Mesenchymal stem cell (in vitro differentiated cells and primary cell): ENCODE results near the gene PLEKHG4B.
"Not testable (repeated sequence)": the region's sequence is repeated elsewhere in the genome, so short reads cannot be mapped to it uniquely, and the experiment has no call there.

ENCODE experiments used
- DNase-seq: peaks from one replicate; pipeline ENCODE4 v3.0.0-alpha.2; 2013
- H2AFZ ChIP-seq: one replicate; pipeline ENCODE4 v1.6.1; 2013; ENCODE audit warnings: low read depth, mild to moderate bottlenecking, control low read depth, inconsistent platforms, low read length, moderate library complexity
- H2AK5ac ChIP-seq: 2 replicates; pipeline ENCODE4 v1.6.1; 2013; ENCODE audit warnings: low read length, moderate library complexity, mild to moderate bottlenecking, inconsistent platforms; ENCODE audit not compliant: severe bottlenecking
- H2BK120ac ChIP-seq: one replicate; pipeline ENCODE4 v1.6.1; 2013; ENCODE audit warnings: low read depth, mild to moderate bottlenecking, inconsistent platforms, low read length, moderate library complexity
- H2BK12ac ChIP-seq, 2 experiments: one replicate each; pipeline ENCODE4 v1.6.1; 2013; ENCODE audit warnings: inconsistent platforms in 2 of 2, low read length in 2 of 2, mild to moderate bottlenecking in 2 of 2, moderate library complexity in 2 of 2, control low read depth in 1 of 2
- H2BK15ac ChIP-seq: one replicate; pipeline ENCODE4 v1.6.1; 2013; ENCODE audit warnings: mild to moderate bottlenecking, low read depth, inconsistent platforms; ENCODE audit not compliant: poor library complexity, severe bottlenecking
- H2BK5ac ChIP-seq: 2 replicates; pipeline ENCODE4 v1.6.1; 2013; ENCODE audit warnings: low read depth, mild to moderate bottlenecking, low read length, control low read depth, inconsistent platforms; ENCODE audit not compliant: poor library complexity, severe bottlenecking
- H3K14ac ChIP-seq, 2 experiments: one replicate each; pipeline ENCODE4 v1.6.1; 2013; ENCODE audit warnings: inconsistent platforms in 2 of 2, low read length in 2 of 2, control low read depth in 1 of 2, mild to moderate bottlenecking in 1 of 2, moderate library complexity in 1 of 2
- H3K18ac ChIP-seq, 2 experiments: one replicate each; pipeline ENCODE4 v1.6.1; 2013; ENCODE audit warnings: inconsistent platforms in 2 of 2, low read length in 2 of 2, control low read depth in 1 of 2, low read depth in 1 of 2, mild to moderate bottlenecking in 1 of 2
- H3K23ac ChIP-seq, 2 experiments: one replicate each; pipeline ENCODE4 v1.6.1; 2013; ENCODE audit warnings: inconsistent platforms in 2 of 2, low read length in 2 of 2, mild to moderate bottlenecking in 2 of 2, moderate library complexity in 2 of 2, control low read depth in 1 of 2
- H3K27ac ChIP-seq: 2 replicates; pipeline ENCODE4 v1.5.1; 2013; ENCODE audit warnings: mild to moderate bottlenecking, moderate library complexity, low read length, control low read depth, inconsistent platforms; ENCODE audit not compliant: poor library complexity, severe bottlenecking
- H3K27me3 ChIP-seq, 2 experiments: 2 replicates each; pipeline versions ENCODE4 v1.6.1 to v1.7.0; 2013; ENCODE audit warnings: low read length in 2 of 2, mild to moderate bottlenecking in 2 of 2, moderate library complexity in 2 of 2, control low read depth in 1 of 2, inconsistent platforms in 1 of 2; ENCODE audit not compliant: control insufficient read depth in 1 of 2, insufficient read depth in 1 of 2
- H3K36me3 ChIP-seq, 2 experiments: 2 replicates each; pipeline versions ENCODE4 v1.6.1 to v1.7.0; 2013; ENCODE audit warnings: low read length in 2 of 2, control low read depth in 1 of 2, inconsistent platforms in 1 of 2, low read depth in 1 of 2, mild to moderate bottlenecking in 1 of 2; ENCODE audit not compliant: insufficient read depth in 2 of 2, control insufficient read depth in 1 of 2
- H3K4ac ChIP-seq, 2 experiments: one replicate each; pipeline ENCODE4 v1.6.1; 2013; ENCODE audit warnings: inconsistent platforms in 2 of 2, low read length in 2 of 2, mild to moderate bottlenecking in 2 of 2, moderate library complexity in 2 of 2, control low read depth in 1 of 2, low read depth in 1 of 2
- H3K4me1 ChIP-seq: 2 replicates; pipeline ENCODE4 v1.6.1; 2013; ENCODE audit warnings: low read depth, low read length, control low read depth; ENCODE audit not compliant: control insufficient read depth, insufficient read depth
- H3K4me2 ChIP-seq: 2 replicates; pipeline ENCODE4 v1.6.1; 2013; ENCODE audit warnings: low read length, mild to moderate bottlenecking, inconsistent platforms; ENCODE audit not compliant: poor library complexity, severe bottlenecking
- H3K4me3 ChIP-seq, 2 experiments: 2 replicates each; pipeline versions ENCODE4 v1.5.1 to v1.7.0; 2013; ENCODE audit warnings: low read length in 2 of 2, mild to moderate bottlenecking in 2 of 2, control low read depth in 1 of 2, low read depth in 1 of 2; ENCODE audit not compliant: insufficient read depth in 1 of 2
- H3K79me1 ChIP-seq: replicated peaks from 2 replicates; pipeline ENCODE4 v1.6.1; 2013; ENCODE audit warnings: mild to moderate bottlenecking, control low read depth, low read length, inconsistent platforms; ENCODE audit not compliant: poor library complexity, severe bottlenecking
- H3K9ac ChIP-seq: 2 replicates; pipeline ENCODE4 v1.7.0; 2013; ENCODE audit warnings: mild to moderate bottlenecking, low read length, moderate library complexity
- H3K9me3 ChIP-seq: 2 replicates; pipeline ENCODE4 v1.7.0; 2013; ENCODE audit warnings: mild to moderate bottlenecking, low read length; ENCODE audit not compliant: control insufficient read depth
- H4K8ac ChIP-seq: one replicate; pipeline ENCODE4 v1.6.1; 2013; ENCODE audit warnings: inconsistent platforms, mild to moderate bottlenecking, low read length, moderate library complexity
- H4K91ac ChIP-seq: one replicate; pipeline ENCODE4 v1.6.1; 2013; ENCODE audit warnings: mild to moderate bottlenecking, low read length, inconsistent platforms
- WGBS: methylation state at CpG from one replicate; pipeline ENCODE4 v1.1.7; 2013; ENCODE audit warnings: mixed read lengths; 5-methylcytosine and 5-hydroxymethylcytosine counted together

PLEKHG4B gene

GRCh38 chr5:70440-70839 is 21.5 kb upstream of the PLEKHG4B start:
- Histone ChIP-seq H4K8ac (no peak overlapping the region), H3K4me3 (no peak overlapping the region), H2BK5ac (no peak overlapping the region), H2AFZ (no peak overlapping the region), H2BK12ac (no peak overlapping the region), H3K27me3 (peaks cover 11 to 46% of the 10 kb centered on the region in 2 experiments), H3K4me1 (peaks cover 4% of the 10 kb centered on the region), H3K4ac (no peak overlapping the region), H3K4me2 (no peak overlapping the region), H2AK5ac (no peak overlapping the region), H3K36me3 (no peaks in the 10 kb centered on the region), H3K9ac (no peak overlapping the region), H4K91ac (no peak overlapping the region), H3K9me3 (no peaks in the 10 kb centered on the region), H2BK15ac (no peak overlapping the region), H3K14ac (no peak overlapping the region), H3K79me1 (no peaks in the 10 kb centered on the region), H2BK120ac (no peak overlapping the region), H3K27ac (no peak overlapping the region), H3K23ac (no peak overlapping the region), H3K18ac (no peak overlapping the region)
- 100% methylated on average over 1 of the region's 1 CpG for whole genome bisulfite sequencing
- no peak for DNase-seq

GRCh38 chr5:72316-73180 is 19.4 kb upstream of the PLEKHG4B start:
- H3K27me3 ChIP-seq: peaks cover 25 to 67% of the 10 kb centered on the region in 2 experiments
- H2BK15ac ChIP-seq, H4K8ac ChIP-seq, H3K27ac ChIP-seq, DNase-seq, H4K91ac ChIP-seq, H3K4ac ChIP-seq, H3K18ac ChIP-seq, H2BK120ac ChIP-seq, H2BK5ac ChIP-seq, H2AFZ ChIP-seq, H2AK5ac ChIP-seq, H2BK12ac ChIP-seq, H3K4me2 ChIP-seq, H3K9ac ChIP-seq, H3K36me3 ChIP-seq, H3K4me3 ChIP-seq, H3K79me1 ChIP-seq, H3K9me3 ChIP-seq, H3K14ac ChIP-seq, H3K23ac ChIP-seq: not testable (repeated sequence)
- peaks cover 13% of the 10 kb centered on the region for H3K4me1 ChIP-seq
- WGBS: 81% methylated on average over 29 of the region's 31 CpGs

GRCh38 chr5:73181-73447 is 18.9 kb upstream of the PLEKHG4B start:
- H3K14ac ChIP-seq, H3K27ac ChIP-seq, H3K18ac ChIP-seq, H3K36me3 ChIP-seq, H2BK5ac ChIP-seq, DNase-seq, H2AK5ac ChIP-seq, H4K8ac ChIP-seq, H2AFZ ChIP-seq, H4K91ac ChIP-seq, H3K4me2 ChIP-seq, H3K9ac ChIP-seq, H3K4ac ChIP-seq, H3K79me1 ChIP-seq, H3K9me3 ChIP-seq, H3K4me3 ChIP-seq, H2BK120ac ChIP-seq, H3K23ac ChIP-seq, H2BK12ac ChIP-seq, H2BK15ac ChIP-seq: not testable (repeated sequence)
- 75% methylated on average over 4 of the region's 9 CpGs for WGBS
- Histone ChIP-seq H3K4me1 (peaks cover 15% of the 10 kb centered on the region), H3K27me3 (peaks cover 25 to 72% of the 10 kb centered on the region in 2 experiments)

GRCh38 chr5:73768-74502 is 18.0 kb upstream of the PLEKHG4B start:
- Histone ChIP-seq H3K4me1 (peaks cover 22% of the 10 kb centered on the region), H3K4me3 (no peak overlapping the region), H3K27me3 (peaks cover 25 to 80% of the 10 kb centered on the region in 2 experiments), H2BK15ac (no peak overlapping the region), H4K8ac (no peak overlapping the region), H3K4me2 (no peak overlapping the region), H2BK5ac (no peak overlapping the region), H2BK12ac (no peak overlapping the region), H2AFZ (no peak overlapping the region), H3K23ac (no peak overlapping the region), H2BK120ac (no peak overlapping the region), H3K36me3 (no peaks in the 10 kb centered on the region), H3K27ac (no peak overlapping the region), H3K79me1 (no peaks in the 10 kb centered on the region), H3K9me3 (no peaks in the 10 kb centered on the region), H4K91ac (no peak overlapping the region), H3K18ac (no peak overlapping the region), H3K4ac (no peak overlapping the region), H3K9ac (no peak overlapping the region), H2AK5ac (no peak overlapping the region), H3K14ac (no peak overlapping the region)
- WGBS: 80% methylated on average over 14 of the region's 16 CpGs
- DNase-seq: no peak
